Thyroid gland (tissue), 4 donors: ENCODE data around the gene CIPC.

Source experiments
- POLR2A ChIP-seq, 2 donors: fragments of 450-650 bp; IDR thresholded peaks; one replicate each; pipeline ENCODE4 v1.6.1; 2017; ENCODE audit warnings: antibody characterized with exemption in 2 of 2, mild to moderate bottlenecking in 2 of 2, moderate library complexity in 1 of 2
- TF ChIP-seq, protein P1 (sequence below), 6 experiments: fragments of 200-600 bp in 3 of 6; fragments of 450-650 bp in 3 of 6; sonication (generic) in 3 of 6; IDR thresholded peaks; one replicate each; pipeline ENCODE4 v1.5.1; 2016 to 2019; ENCODE audit warnings: antibody characterized with exemption in 6 of 6, mild to moderate bottlenecking in 2 of 6, inconsistent platforms in 1 of 6, moderate library complexity in 1 of 6

DNA sequence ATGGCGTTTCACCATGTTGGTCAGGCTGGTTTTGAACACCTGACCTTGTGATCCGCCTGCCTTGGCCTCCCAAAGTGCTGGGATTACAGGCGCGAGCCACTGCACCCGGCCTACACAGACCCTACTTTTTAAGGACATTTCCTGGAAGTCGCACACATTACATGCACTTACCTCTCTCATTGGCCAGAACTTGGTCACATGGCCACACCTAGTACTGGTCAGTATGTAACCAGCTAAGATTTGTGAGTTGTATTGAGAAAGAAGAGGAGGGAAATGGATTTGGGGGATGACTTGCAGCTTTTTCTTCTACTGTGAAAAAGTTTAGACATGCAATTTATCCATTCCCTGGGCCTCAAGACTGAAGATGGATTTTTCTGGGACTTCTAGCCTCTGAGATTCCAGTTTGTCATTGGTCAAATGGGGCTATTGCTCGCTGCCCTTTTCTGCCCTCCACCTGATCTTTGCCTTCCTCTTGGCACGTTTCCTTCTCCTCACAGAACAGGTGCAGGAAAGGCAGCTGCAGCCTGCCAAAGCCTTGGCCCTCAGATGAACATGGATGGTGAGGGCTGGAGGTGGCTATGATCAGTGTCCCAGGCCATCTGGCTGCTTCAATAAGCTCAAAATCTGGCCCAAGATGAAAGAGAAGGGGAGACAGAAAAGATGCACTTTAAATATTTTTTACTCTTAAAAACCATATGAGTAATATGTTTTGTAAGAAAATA, 50.6 kb downstream of the CIPC start:
- TF ChIP-seq, protein P1, sequence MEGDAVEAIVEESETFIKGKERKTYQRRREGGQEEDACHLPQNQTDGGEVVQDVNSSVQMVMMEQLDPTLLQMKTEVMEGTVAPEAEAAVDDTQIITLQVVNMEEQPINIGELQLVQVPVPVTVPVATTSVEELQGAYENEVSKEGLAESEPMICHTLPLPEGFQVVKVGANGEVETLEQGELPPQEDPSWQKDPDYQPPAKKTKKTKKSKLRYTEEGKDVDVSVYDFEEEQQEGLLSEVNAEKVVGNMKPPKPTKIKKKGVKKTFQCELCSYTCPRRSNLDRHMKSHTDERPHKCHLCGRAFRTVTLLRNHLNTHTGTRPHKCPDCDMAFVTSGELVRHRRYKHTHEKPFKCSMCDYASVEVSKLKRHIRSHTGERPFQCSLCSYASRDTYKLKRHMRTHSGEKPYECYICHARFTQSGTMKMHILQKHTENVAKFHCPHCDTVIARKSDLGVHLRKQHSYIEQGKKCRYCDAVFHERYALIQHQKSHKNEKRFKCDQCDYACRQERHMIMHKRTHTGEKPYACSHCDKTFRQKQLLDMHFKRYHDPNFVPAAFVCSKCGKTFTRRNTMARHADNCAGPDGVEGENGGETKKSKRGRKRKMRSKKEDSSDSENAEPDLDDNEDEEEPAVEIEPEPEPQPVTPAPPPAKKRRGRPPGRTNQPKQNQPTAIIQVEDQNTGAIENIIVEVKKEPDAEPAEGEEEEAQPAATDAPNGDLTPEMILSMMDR (IDR thresholded peaks at IDR 0.05): no peak
- no peak for TF ChIP-seq POLR2A (IDR thresholded peaks at IDR 0.05)
